Kidney epithelial cell (primary cell): ENCODE measurements around the gene GPR21. TPM values are rescaled to one million over a fixed set of nuclear protein-coding genes. Genes with fewer than 3 reads are reported as not detected.

Experiments
- DNase-seq: peaks from one replicate; pipeline ENCODE4 v3.0.0-alpha.2; 2010; ENCODE audit warnings: low read depth
- H3K27me3 ChIP-seq: 2 replicates; pipeline ENCODE4 v1.6.0; 2011; ENCODE audit warnings: low read length; ENCODE audit not compliant: control insufficient read depth, insufficient read depth
- H3K36me3 ChIP-seq: 2 replicates; pipeline ENCODE4 v1.5.1; 2011; ENCODE audit warnings: low read length; ENCODE audit not compliant: control insufficient read depth, insufficient read depth
- H3K4me3 ChIP-seq: 2 replicates; pipeline ENCODE4 v1.5.1; 2011; ENCODE audit warnings: low read depth, mild to moderate bottlenecking, control low read depth, low read length
- CTCF ChIP-seq: IDR thresholded peaks from 2 replicates; pipeline ENCODE4 v1.5.1; 2011; ENCODE audit warnings: mild to moderate bottlenecking, moderate library complexity, low read length, control low read depth, inconsistent platforms; ENCODE audit not compliant: insufficient read depth, poor library complexity, severe bottlenecking
- total RNA-seq: library from RNA; depleted of rRNA; stranded (reverse); fragments of >200 nt; gene quantifications from 2 replicates; pipeline ENCODE4 v1.2.3, GENCODE V29; 2015

GPR21 gene
- total RNA-seq, 1 donor from 2014 or later, result 0.63 TPM

- Histone ChIP-seq H3K4me3 (no peak overlapping the region), H3K36me3 (no peaks in the 10 kb centered on the region), H3K27me3 (no peaks in the 10 kb centered on the region)
- no peak for TF ChIP-seq CTCF
- no peak for DNase-seq
Observed at GRCh38 chr9:123053046-123053445, 19.6 kb downstream of the GPR21 start.

- no peak for TF ChIP-seq CTCF
- no peak for DNase-seq
- no peaks in the 10 kb centered on the region for H3K36me3 ChIP-seq
- H3K27me3 ChIP-seq, result no peaks in the 10 kb centered on the region
- no peak overlapping the region for H3K4me3 ChIP-seq
Observed at GRCh38 chr9:123053711-123054110, 20.2 kb downstream of the GPR21 start.

GRCh38 chr9:123058834-123059233, 25.4 kb downstream of the GPR21 start:
- DNase-seq, result no peak
- Histone ChIP-seq H3K36me3 (no peaks in the 10 kb centered on the region), H3K4me3 (no peak overlapping the region), H3K27me3 (no peaks in the 10 kb centered on the region)
- no peak for TF ChIP-seq CTCF

- DNase-seq, result no peak
- Histone ChIP-seq H3K36me3 (no peaks in the 10 kb centered on the region), H3K4me3 (no peak overlapping the region), H3K27me3 (no peaks in the 10 kb centered on the region)
- TF ChIP-seq CTCF, result no peak
Observed at GRCh38 chr9:123059472-123060220, 26.2 kb downstream of the GPR21 start.

- H3K27me3 ChIP-seq, result no peaks in the 10 kb centered on the region
- TF ChIP-seq CTCF, result no peak
- H3K36me3 ChIP-seq, result no peaks in the 10 kb centered on the region
- no peak for DNase-seq
- H3K4me3 ChIP-seq, result no peak overlapping the region
Observed at GRCh38 chr9:123061216-123061615, 27.7 kb downstream of the GPR21 start.
